ENCODE results near the gene C10orf62. TPM values are rescaled to one million over a fixed set of nuclear protein-coding genes. Genes with fewer than 3 reads are reported as not detected.
A peak's percentile ranks its signal among the peaks of the same experiment; 100 is the strongest.

The C10orf62 gene
- total and polyA plus RNA-seq, 2 of the 8 experiments (the other 6 are each of a cell fraction or from before 2014, with no cell fraction given), result 0.05 TPM; not detected in 1

DNA sequence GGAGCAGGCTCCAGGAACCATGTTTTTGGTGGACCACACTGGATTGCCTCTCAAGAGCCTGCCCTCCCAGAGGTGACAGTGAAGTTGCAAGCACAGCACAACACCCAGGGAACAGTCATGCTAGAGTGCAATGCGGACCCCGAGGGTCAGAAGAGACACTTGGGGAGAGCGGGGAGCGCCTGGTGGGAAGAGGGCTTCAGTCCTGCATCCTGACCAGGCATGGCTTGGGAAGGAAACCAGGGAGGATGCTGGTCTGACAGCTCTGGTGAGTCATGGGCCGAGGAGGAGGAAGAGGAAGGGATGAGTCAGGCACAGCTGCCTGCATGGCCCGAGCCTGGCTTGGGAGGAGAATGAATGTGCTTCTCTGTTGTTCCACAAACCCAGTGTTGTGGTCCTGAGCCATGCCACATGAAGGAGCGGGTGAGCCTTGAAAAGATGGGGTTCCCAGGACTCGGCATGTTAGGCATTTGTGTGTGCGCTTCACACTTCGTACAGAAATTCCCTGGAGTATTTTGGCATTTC is 46.4 kb upstream of the C10orf62 start:
- 93% methylated on average over 10 of the region's 10 CpGs; no CpG with 5 or more reads in 1 of the 2 experiments for WGBS, 2 experiments (ENCODE audit: extremely low coverage in 1 of 2, insufficient coverage in 1 of 2, insufficient read length in 1 of 2, insufficient replicate concordance in 2 of 2, low coverage in 1 of 2, low lambda C conversion rate in 2 of 2, missing lambda C conversion rate in 1 of 2)
- H4K8ac ChIP-seq (ENCODE audit: extremely low read depth, insufficient read depth, low read length), result no peak overlapping the region
- H2BK12ac ChIP-seq (ENCODE audit: low read depth, low read length), result peak overlapping the region; percentile 95; the same call in 1 of the 2 replicates
- CTCF ChIA-PET (ENCODE audit: partially characterized antibody), result interaction anchor here (1.1 to 14.7 kb wide), 8 partner anchors 10 to 124 kb away, joined by 3 to 388 read pairs (median 10); no protein-coding TSS in a partner anchor
- DNase-seq (ENCODE audit: low read depth in 1 of 2, low spot score in 2 of 2) (no peak), FAIRE-seq (no peak)
- H3K14ac ChIP-seq (ENCODE audit: insufficient read length), result no peak overlapping the region
- H3K4me2 ChIP-seq (ENCODE audit: insufficient read depth in 1 of 2, low read depth in 2 of 2, low read length in 2 of 2), result no peak overlapping the region
- no peaks in the 10 kb centered on the region for H3K36me3 ChIP-seq (ENCODE audit: control insufficient read depth in 2 of 4, insufficient read depth in 4 of 4, low read length in 3 of 4)
- H2BK15ac ChIP-seq (ENCODE audit: low read length), result 0 out of 2 replicates have a peak overlapping the region, but pooled peaks have one; percentile 40
- peak overlapping the region; percentile 61; the same call in 1 of the 2 replicates for H2BK20ac ChIP-seq (ENCODE audit: low read length)
- H2BK5ac ChIP-seq (ENCODE audit: low read depth, low read length), result peak overlapping the region; percentile 81
- POLR2A ChIA-PET (ENCODE audit: partially characterized antibody), result interaction anchor here (2.0 kb wide), 1 partner anchor 9 kb away, joined by 8 read pairs; no protein-coding TSS in a partner anchor
- peak overlapping the region; percentile 97 for H2AK5ac ChIP-seq (ENCODE audit: low read depth, low read length)
- no peak overlapping the region for H3K23ac ChIP-seq (ENCODE audit: insufficient read length)
- no peak overlapping the region for H3K9ac ChIP-seq (replicated peaks in 1 of 4; ENCODE audit: extremely low read depth in 1 of 4, low read depth in 3 of 4, low read length in 3 of 4)
- peaks cover 0 to 6% of the 10 kb centered on the region in 2 experiments; a peak in 1 of 4 replicates for H3K79me2 ChIP-seq (ENCODE audit: control insufficient read depth in 1 of 2, insufficient read depth in 2 of 2, low read length in 2 of 2)
- no peak overlapping the region for H4K5ac ChIP-seq (ENCODE audit: insufficient read length, low read depth, low read length)
- H3K4ac ChIP-seq (replicated peaks; ENCODE audit: insufficient read length, low read depth, low read length), result no peak overlapping the region
- H4K91ac ChIP-seq (replicated peaks; ENCODE audit: insufficient read length, low read length), result no peak overlapping the region
- no peak overlapping the region for H2AFZ ChIP-seq (ENCODE audit: low read length)
- H3K4me1 ChIP-seq (replicated peaks in 1 of 4; ENCODE audit: control insufficient read depth in 3 of 4, insufficient read depth in 4 of 4, low read length in 3 of 4), result peaks cover 0 to 21% (median 8%) of the 10 kb centered on the region in 4 experiments; a peak in 6 of 7 replicates
- H4K20me1 ChIP-seq (replicated peaks in 1 of 2; ENCODE audit: control insufficient read depth in 1 of 2, insufficient read depth in 2 of 2, low read length in 2 of 2), result no peaks in the 10 kb centered on the region
- H3K27me3 ChIP-seq (replicated peaks in 1 of 4; ENCODE audit: control insufficient read depth in 3 of 4, extremely low read depth in 1 of 4, insufficient read depth in 3 of 4, low read length in 3 of 4), result no peaks in the 10 kb centered on the region
- no peaks in the 10 kb centered on the region for H3K23me2 ChIP-seq (ENCODE audit: low read depth, low read length)
- H3K18ac ChIP-seq (ENCODE audit: extremely low read depth, low read length), result peak overlapping the region; percentile 32; the same call in 1 of the 2 replicates
- no peak overlapping the region for H3K4me3 ChIP-seq (ENCODE audit: extremely low read depth in 1 of 4, insufficient read depth in 2 of 4, low read depth in 3 of 4, low read length in 4 of 4)
- no peak overlapping the region for H2BK120ac ChIP-seq (replicated peaks; ENCODE audit: low read depth, low read length)
- no peak overlapping the region for H3K27ac ChIP-seq (ENCODE audit: low read depth, low read length)
- H3K9me3 ChIP-seq (ENCODE audit: insufficient read depth in 2 of 2, low read depth in 1 of 2, low read length in 1 of 2), result no peaks in the 10 kb centered on the region
- no peak overlapping the region for H3K56ac ChIP-seq (replicated peaks; ENCODE audit: insufficient read length, low read depth, low read length)
- TF ChIP-seq NRF1 (IDR thresholded peaks at IDR 0.05; ENCODE audit: low read depth, low read length) (no peak), JUND (IDR thresholded peaks at IDR 0.05; ENCODE audit: low read length) (peak; percentile 43; the same call in 1 of the 2 replicates)
- peaks cover 4% of the 10 kb centered on the region for H3K79me1 ChIP-seq (ENCODE audit: low read depth, low read length)
